ENCODE measurements around the gene ELANE. TPM values are rescaled to one million over a fixed set of nuclear protein-coding genes. Genes with fewer than 3 reads are reported as not detected.

ELANE gene
- total RNA-seq, 1 experiment from 2014 or later = not detected

DNA sequence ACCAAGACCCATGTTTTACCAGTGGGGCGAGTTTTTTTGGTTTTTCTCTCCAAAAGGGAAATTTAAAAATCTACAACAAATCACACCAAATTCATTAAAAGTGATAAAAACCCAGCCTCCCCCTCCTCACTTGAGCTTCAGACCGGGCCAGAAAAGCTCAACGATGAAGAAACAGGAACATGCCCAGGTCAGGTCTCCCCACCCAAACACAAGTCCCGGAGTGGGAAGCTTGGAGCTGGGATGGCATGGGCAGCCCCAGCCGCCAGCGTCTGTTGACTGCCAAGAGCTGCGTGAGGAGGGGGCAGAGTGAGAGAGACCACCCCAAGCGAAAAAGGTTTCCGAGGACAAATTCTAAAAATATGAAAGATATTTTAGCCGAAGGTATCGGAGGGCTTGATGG, 44.9 kb downstream of the ELANE start:
- no peak for DNase-seq
- no peak overlapping the region for H3K4me3 ChIP-seq (ENCODE audit: insufficient read depth, low read depth, low read length)
- no peaks in the 10 kb centered on the region for H3K27me3 ChIP-seq (ENCODE audit: control insufficient read depth, insufficient read depth, low read length)
- H3K36me3 ChIP-seq (replicated peaks; ENCODE audit: control insufficient read depth, insufficient read depth, low read length) = no peaks in the 10 kb centered on the region; the same call in 1 of the 2 replicates

GRCh38 chr19:897442-898039, 45.4 kb downstream of the ELANE start:
- Histone ChIP-seq H3K36me3 (replicated peaks; ENCODE audit: control insufficient read depth, insufficient read depth, low read length) (no peaks in the 10 kb centered on the region; the same call in 1 of the 2 replicates), H3K27me3 (ENCODE audit: control insufficient read depth, insufficient read depth, low read length) (no peaks in the 10 kb centered on the region), H3K4me3 (ENCODE audit: insufficient read depth, low read depth, low read length) (no peak overlapping the region)
- peak; percentile 87 for DNase-seq

- peak; percentile 93 for DNase-seq
- H3K27me3 ChIP-seq (ENCODE audit: control insufficient read depth, insufficient read depth, low read length) = no peaks in the 10 kb centered on the region
These were observed 46.6 kb downstream of the ELANE start for GRCh38 chr19:898663-899062.

DNA sequence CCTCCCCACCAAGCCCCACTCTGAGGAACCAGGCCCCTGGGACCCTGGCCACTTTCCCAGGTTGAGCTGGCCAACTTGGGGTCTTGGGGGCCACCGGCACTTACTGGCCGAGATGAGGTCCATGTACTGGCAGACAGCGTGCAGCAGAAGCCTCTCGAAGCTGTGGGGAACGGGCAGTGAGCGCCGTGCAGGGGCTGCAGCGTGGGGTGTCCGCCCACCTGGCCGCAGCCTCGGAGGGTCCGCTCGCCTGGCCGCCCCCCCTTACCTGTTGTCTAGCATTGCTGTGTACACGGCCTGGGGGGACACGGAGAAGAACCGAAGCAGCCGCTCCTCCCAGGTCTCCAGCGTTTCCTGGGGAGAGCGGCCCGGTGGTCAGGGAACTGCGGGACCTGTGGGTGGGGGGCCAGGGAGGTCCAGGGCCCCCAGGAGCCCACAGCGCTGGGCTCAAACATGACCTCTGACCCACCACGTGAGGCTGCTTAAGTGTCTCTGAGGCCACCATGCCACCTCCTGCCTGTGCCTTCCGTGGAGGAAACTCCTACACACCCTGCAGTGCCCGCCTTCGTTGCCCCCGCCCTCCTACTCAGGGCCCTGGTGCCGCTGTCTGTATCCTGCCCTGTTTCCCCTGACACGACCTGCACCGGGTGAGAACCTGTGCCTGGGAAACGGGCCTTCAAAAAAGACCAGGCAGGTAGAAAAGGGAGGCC, 47.4 kb downstream of the ELANE start:
- no peak for DNase-seq
- H3K36me3 ChIP-seq (replicated peaks; ENCODE audit: control insufficient read depth, insufficient read depth, low read length) = no peaks in the 10 kb centered on the region; the same call in 1 of the 2 replicates
- H3K4me3 ChIP-seq (ENCODE audit: insufficient read depth, low read depth, low read length) = no peak overlapping the region
- no peaks in the 10 kb centered on the region for H3K27me3 ChIP-seq (ENCODE audit: control insufficient read depth, insufficient read depth, low read length)

More at GRCh38 chr19:898663-899062, 46.6 kb downstream of the ELANE start:
- H3K4me3 ChIP-seq (ENCODE audit: insufficient read depth, low read depth, low read length) = no peak overlapping the region
- no peaks in the 10 kb centered on the region; the same call in 1 of the 2 replicates for H3K36me3 ChIP-seq (replicated peaks; ENCODE audit: control insufficient read depth, insufficient read depth, low read length)

DNA sequence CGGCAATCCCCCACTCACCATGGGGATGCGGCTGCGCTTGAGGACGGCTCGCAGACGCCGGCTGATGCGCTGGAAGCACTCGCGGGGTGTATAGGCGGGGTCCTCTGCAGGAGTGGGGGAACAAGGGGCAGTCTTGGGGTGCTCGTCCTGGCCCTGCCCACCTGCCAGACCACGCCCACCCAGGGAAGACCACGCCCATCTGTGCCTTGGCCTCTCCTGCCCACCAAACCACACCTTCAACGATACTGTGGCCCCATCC, 47.9 kb downstream of the ELANE start:
- no peak for DNase-seq
- no peaks in the 10 kb centered on the region; the same call in 1 of the 2 replicates for H3K36me3 ChIP-seq (replicated peaks; ENCODE audit: control insufficient read depth, insufficient read depth, low read length)
- H3K27me3 ChIP-seq (ENCODE audit: control insufficient read depth, insufficient read depth, low read length) = no peaks in the 10 kb centered on the region
- no peak overlapping the region for H3K4me3 ChIP-seq (ENCODE audit: insufficient read depth, low read depth, low read length)

GRCh38 chr19:900302-901111, 48.4 kb downstream of the ELANE start:
- no peak overlapping the region for H3K4me3 ChIP-seq (ENCODE audit: insufficient read depth, low read depth, low read length)
- H3K36me3 ChIP-seq (replicated peaks; ENCODE audit: control insufficient read depth, insufficient read depth, low read length) = no peaks in the 10 kb centered on the region; the same call in 1 of the 2 replicates
- no peaks in the 10 kb centered on the region for H3K27me3 ChIP-seq (ENCODE audit: control insufficient read depth, insufficient read depth, low read length)
- peak; percentile 99 for DNase-seq

- no peak for DNase-seq
- no peaks in the 10 kb centered on the region for H3K27me3 ChIP-seq (ENCODE audit: control insufficient read depth, insufficient read depth, low read length)
- no peak overlapping the region for H3K4me3 ChIP-seq (ENCODE audit: insufficient read depth, low read depth, low read length)
- H3K36me3 ChIP-seq (replicated peaks; ENCODE audit: control insufficient read depth, insufficient read depth, low read length) = no peaks in the 10 kb centered on the region; the same call in 1 of the 2 replicates
These were observed 49.4 kb downstream of the ELANE start for GRCh38 chr19:901216-902092.

- no peak overlapping the region for H3K4me3 ChIP-seq (ENCODE audit: insufficient read depth, low read depth, low read length)
- DNase-seq = no peak
- H3K27me3 ChIP-seq (ENCODE audit: control insufficient read depth, insufficient read depth, low read length) = no peaks in the 10 kb centered on the region
- H3K36me3 ChIP-seq (replicated peaks; ENCODE audit: control insufficient read depth, insufficient read depth, low read length) = no peaks in the 10 kb centered on the region; the same call in 1 of the 2 replicates
These were observed 49.9 kb downstream of the ELANE start for GRCh38 chr19:902093-902370.

GRCh38 chr19:902446-903226, 50.5 kb downstream of the ELANE start:
- no peak for DNase-seq
- Histone ChIP-seq H3K27me3 (ENCODE audit: control insufficient read depth, insufficient read depth, low read length) (no peaks in the 10 kb centered on the region), H3K36me3 (replicated peaks; ENCODE audit: control insufficient read depth, insufficient read depth, low read length) (no peaks in the 10 kb centered on the region; the same call in 1 of the 2 replicates), H3K4me3 (ENCODE audit: insufficient read depth, low read depth, low read length) (no peak overlapping the region)

DNA sequence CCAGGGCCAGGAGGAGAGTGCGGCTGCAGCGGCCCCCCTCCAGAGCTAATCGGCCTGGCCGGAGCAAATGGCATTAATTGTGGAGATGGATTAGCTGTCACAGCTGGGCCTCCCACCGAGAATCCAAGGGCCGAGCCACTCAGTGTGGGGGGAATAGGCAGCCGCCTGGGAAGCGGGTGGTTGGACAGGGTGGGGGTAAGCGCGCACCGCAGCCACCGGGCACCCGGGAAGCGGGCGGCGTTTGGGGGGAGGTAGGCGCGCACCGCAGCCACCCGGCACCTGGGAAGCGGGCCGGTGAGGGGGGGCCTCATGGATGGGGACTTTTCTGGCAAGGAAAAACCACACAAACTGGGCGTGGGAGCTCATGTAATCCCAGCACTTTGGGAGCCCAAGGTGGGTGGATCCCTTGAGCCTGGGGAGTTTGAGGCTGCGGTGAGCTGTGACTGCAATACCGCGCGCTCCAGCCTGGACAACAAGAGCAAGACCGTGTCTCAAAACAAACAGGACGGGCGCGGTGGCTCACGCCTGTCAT, 51.2 kb downstream of the ELANE start:
- Histone ChIP-seq H3K27me3 (ENCODE audit: control insufficient read depth, insufficient read depth, low read length) (no peaks in the 10 kb centered on the region), H3K36me3 (replicated peaks; ENCODE audit: control insufficient read depth, insufficient read depth, low read length) (no peaks in the 10 kb centered on the region; the same call in 1 of the 2 replicates), H3K4me3 (ENCODE audit: insufficient read depth, low read depth, low read length) (no peak overlapping the region)
- DNase-seq = no peak

- no peak for DNase-seq
- no peaks in the 10 kb centered on the region for H3K27me3 ChIP-seq (ENCODE audit: control insufficient read depth, insufficient read depth, low read length)
- H3K36me3 ChIP-seq (replicated peaks; ENCODE audit: control insufficient read depth, insufficient read depth, low read length) = no peaks in the 10 kb centered on the region; the same call in 1 of the 2 replicates
- no peak overlapping the region for H3K4me3 ChIP-seq (ENCODE audit: insufficient read depth, low read depth, low read length)
These were observed 52.4 kb downstream of the ELANE start for GRCh38 chr19:904545-904944.

All from H7 (cell line).